Measurements from ENCODE around the gene CPNE7. TPM values are rescaled to one million over a fixed set of nuclear protein-coding genes. Genes with fewer than 3 reads are reported as not detected.

CPNE7 gene
- total RNA-seq, 1 donor, result 13.1 TPM

DNA sequence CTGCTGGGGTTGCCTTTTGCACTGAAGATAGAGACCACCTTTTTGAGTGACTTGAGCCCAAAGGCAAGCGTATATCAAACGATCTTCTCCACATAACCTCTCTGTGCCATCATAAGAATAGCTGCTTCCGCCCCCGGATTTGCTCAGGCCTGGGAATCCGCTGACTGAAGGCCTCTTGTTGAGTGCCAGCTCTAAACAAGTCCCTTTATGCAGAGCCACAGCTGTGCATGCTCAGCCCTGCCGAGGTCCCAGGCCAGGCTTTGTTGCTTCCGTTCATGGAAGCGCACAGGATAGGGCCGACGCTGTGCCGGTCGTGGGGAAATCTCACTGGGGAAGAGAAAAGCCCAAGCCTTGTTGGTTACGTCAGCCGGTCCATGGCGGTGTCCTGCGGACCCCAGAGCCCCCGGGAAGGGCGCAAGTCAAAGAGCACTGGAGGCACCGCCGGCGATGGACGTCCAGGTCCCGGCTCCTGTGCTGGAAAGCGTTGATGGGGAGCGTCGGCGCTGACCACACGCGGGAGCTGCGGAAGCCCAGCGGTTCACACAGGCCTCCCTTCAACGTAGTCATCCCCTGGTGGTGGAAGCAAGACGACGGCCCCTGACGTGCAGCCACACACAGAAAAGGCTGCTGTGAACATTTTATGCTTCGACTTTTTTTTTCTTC is 38.5 kb upstream of the CPNE7 start:
- TF ChIP-seq, protein P1, sequence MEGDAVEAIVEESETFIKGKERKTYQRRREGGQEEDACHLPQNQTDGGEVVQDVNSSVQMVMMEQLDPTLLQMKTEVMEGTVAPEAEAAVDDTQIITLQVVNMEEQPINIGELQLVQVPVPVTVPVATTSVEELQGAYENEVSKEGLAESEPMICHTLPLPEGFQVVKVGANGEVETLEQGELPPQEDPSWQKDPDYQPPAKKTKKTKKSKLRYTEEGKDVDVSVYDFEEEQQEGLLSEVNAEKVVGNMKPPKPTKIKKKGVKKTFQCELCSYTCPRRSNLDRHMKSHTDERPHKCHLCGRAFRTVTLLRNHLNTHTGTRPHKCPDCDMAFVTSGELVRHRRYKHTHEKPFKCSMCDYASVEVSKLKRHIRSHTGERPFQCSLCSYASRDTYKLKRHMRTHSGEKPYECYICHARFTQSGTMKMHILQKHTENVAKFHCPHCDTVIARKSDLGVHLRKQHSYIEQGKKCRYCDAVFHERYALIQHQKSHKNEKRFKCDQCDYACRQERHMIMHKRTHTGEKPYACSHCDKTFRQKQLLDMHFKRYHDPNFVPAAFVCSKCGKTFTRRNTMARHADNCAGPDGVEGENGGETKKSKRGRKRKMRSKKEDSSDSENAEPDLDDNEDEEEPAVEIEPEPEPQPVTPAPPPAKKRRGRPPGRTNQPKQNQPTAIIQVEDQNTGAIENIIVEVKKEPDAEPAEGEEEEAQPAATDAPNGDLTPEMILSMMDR (IDR thresholded peaks at IDR 0.05; ENCODE audit: insufficient read depth, low read length), result no peak

DNA sequence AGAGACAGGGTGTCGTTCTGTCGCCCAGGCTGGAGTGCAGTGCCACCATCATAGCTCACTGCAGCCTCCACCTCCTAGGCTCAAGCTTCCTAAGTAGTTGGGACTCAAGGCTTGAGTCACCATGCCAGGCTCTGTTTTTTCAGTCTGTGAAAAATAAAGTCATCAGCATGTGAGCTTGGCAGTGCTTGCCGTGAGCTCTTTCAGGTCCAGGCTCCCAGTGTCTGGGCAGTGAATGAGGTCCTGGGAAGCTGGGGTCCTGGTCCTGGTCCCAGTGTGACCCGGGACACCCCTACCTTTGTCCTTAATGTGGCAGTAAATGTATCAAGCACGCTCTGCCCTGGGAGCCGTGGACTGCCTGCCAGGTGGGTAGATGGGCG is 38.0 kb upstream of the CPNE7 start:
- no peak overlapping the region for H3K4me3 ChIP-seq (ENCODE audit: low read depth, low read length)
- DNase-seq (ENCODE audit: low read depth), result no peak
- TF ChIP-seq, protein P1 (IDR thresholded peaks at IDR 0.05; ENCODE audit: insufficient read depth, low read length), result no peak

More for the DNA sequence above, 38.5 kb upstream of the CPNE7 start:
- no peak for DNase-seq (ENCODE audit: low read depth)
- no peak overlapping the region for H3K4me3 ChIP-seq (ENCODE audit: low read depth, low read length)

DNA sequence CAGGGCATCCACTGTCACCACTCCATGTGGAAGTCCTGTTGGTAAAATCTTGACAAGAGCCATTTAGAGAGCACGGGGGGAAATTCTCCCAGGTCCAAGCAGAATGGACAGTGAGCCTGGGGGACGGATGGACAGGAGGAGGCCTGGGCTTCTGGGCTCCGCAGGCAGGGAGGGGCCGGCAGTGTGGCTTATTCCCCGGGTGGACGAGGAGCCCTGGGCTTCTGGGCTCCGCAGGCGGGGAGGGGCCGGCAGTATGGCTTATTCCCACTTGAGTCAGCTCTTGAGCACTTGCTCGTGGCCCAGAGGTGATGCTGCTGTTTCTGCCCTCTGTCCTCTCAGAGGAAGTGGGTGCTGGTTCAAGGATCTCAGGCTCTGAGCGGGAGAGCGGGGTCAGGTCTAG is 37.3 kb upstream of the CPNE7 start:
- H3K4me3 ChIP-seq (ENCODE audit: low read depth, low read length), result no peak overlapping the region
- TF ChIP-seq, protein P1 (IDR thresholded peaks at IDR 0.05; ENCODE audit: insufficient read depth, low read length), result no peak
- DNase-seq (ENCODE audit: low read depth), result no peak

DNA sequence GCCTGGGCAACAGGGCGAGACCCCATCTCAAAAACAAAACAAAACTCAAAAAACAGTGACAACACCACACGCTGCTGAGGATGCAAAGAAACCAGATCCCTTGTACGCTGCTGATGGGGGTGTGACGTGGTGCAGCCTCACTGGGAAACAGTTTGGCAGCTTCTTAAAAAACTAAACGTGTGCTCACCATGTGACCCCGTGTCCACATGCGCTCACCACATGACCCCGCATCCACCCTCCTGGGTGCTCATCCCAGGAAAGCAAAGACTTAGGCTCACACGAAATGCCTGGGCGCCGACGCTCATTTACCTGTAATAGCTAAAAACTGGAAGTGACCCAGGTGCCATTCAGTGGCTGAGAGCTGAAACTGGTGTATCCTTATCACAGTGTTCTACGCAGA is 35.0 kb upstream of the CPNE7 start:
- no peak for DNase-seq (ENCODE audit: low read depth)

DNA sequence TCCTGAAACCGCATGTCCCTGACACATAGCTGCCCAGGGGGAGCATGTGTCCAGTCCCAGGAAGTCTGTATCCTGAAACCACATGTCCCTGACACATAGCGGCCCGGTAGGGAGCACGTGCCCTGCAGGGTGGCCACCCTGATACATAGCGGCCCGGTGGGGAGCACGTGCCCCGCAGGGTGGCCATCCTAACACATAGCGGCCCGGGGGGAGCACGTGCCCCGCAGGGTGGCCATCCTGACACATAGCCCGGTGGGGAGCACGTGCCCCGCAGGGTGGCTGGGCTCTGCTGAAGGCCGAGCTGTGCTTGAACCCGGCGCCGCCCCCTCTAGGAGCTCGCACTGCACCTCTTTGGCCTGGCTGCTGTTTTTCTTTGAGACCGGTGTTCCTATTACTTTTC is 33.8 kb upstream of the CPNE7 start:
- TF ChIP-seq, protein P1 (IDR thresholded peaks at IDR 0.05; ENCODE audit: insufficient read depth, low read length), result no peak
- DNase-seq (ENCODE audit: low read depth), result no peak
- H3K4me3 ChIP-seq (ENCODE audit: low read depth, low read length), result no peak overlapping the region

More for the DNA sequence above, 35.0 kb upstream of the CPNE7 start:
- TF ChIP-seq, protein P1 (IDR thresholded peaks at IDR 0.05; ENCODE audit: insufficient read depth, low read length), result no peak
- H3K4me3 ChIP-seq (ENCODE audit: low read depth, low read length), result no peak overlapping the region

DNA sequence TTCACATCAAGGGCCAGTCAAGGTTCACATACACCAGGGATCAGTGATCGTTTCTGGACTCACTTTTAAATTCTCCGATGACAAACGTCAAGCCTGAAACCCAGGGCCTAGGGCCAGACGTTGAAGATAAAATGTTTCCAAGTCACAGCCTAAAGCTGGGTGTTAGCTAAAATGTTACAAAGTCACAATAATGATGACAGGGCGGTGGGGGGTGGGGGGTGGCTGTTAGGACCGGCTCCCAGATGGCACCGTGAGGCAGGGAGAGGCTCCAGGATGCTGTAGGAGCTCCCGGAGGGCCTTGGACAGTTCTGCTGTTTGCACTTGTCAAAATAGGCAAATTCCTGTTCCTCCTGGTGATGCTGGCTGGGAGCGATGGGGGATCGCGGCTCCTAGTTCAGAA is 31.4 kb upstream of the CPNE7 start:
- no peak overlapping the region for H3K4me3 ChIP-seq (ENCODE audit: low read depth, low read length)
- DNase-seq (ENCODE audit: low read depth), result no peak
- TF ChIP-seq, protein P1 (IDR thresholded peaks at IDR 0.05; ENCODE audit: insufficient read depth, low read length), result no peak

DNA sequence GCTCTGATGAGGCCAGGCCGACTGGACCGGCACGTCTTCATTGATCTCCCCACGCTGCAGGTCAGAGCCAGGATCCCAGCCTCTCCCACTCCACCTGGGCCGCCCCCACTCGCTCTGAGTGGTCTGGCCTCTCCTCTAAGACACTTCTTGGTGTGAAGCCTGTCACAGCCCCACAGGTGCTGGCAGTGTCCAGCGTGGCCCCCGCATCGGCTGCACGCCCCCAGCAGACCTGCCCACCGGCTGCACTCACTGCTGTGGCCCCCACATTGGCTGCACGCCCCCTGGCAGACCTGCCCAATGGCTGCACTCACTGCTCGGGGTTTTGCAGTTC is 30.9 kb upstream of the CPNE7 start:
- no peak overlapping the region for H3K4me3 ChIP-seq (ENCODE audit: low read depth, low read length)
- TF ChIP-seq, protein P1 (IDR thresholded peaks at IDR 0.05; ENCODE audit: insufficient read depth, low read length), result no peak
- no peak for DNase-seq (ENCODE audit: low read depth)

Measured in fibroblast of the aortic adventitia (primary cell).